ENCODE measurements around the gene PPT1.

The PPT1 gene

DNA sequence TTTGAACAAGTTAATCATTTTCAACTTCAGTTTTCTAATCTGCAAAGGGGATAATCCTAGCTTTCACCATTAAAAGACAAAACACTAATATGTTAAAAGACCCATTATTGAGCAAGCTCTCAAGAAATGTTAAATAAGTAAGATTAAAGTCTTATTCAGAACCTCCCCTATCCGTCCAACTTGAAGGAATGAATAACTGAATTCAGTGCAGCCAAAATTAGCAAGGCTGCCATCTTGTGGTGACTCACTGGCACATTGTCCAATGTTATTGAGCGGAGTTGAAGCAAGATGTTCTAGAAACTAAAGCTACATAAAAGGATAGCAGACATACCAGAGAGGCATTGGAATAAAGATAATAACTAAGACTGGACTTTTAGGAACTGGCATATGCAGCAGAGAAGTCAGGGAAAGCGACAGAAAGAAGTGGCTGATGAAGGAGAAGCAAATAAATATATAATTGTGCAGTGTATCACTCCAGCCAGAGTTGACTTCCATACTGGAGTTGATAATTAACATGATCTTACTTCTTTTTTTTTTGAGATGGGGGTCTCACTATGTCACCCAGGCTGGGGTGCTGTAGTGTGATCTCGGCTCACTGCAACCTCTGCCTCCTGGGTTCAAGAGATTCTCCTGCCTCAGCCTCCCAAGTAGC, 64.7 kb downstream of the PPT1 start:
- in situ Hi-C loops (cut with MboI; ENCODE audit: low sequenced_read_pairs) = no loop called here

DNA sequence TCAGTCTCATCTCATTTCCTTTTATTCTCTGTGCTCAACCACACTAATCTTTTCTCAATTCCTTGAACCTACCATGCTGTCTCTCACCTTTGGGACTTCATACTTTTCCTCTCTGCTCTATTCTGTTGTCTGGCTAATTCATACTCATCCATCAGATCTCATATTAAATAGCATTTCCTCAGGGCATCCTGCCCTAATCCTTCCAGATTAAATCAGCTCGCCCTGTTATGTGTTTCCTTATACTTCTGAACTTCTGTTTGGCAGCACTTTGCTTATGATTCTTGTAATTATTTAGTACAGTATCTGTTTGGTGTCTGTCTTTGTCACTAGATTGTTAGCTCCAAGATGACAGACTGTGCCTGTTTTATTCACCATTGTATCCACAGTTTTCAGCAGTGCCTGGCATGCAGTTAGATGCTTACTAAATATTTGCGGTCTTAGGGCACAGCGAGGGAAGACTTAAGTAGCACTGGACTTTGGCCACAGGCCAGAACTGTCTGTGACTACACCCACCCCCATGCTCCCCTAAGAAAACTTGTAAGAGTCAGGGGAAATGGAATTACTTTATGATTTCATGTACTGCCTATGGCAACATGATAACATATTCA, 66.4 kb downstream of the PPT1 start:
- in situ Hi-C loops (cut with MboI; ENCODE audit: low sequenced_read_pairs) = no loop called here

DNA sequence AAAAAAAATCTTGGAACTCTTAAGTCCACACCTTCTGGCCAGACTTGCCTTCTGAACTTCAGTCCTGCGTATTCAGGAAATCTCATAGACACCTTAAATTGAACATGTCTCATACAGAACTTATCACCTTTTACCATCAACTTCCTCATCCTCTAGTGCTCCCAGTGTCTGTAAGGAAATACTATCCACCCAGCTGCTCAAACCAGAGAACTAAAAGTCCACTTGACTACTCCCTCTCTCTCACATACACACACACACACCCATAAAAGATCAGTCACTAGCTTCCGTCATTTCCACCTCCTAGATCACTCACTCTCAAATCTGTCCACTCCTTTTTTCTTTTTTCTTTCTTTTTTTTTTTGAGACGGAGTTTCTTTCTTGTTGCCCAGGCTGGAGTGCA, 67.4 kb downstream of the PPT1 start:
- in situ Hi-C loops (cut with MboI; ENCODE audit: low sequenced_read_pairs) = no loop called here

DNA sequence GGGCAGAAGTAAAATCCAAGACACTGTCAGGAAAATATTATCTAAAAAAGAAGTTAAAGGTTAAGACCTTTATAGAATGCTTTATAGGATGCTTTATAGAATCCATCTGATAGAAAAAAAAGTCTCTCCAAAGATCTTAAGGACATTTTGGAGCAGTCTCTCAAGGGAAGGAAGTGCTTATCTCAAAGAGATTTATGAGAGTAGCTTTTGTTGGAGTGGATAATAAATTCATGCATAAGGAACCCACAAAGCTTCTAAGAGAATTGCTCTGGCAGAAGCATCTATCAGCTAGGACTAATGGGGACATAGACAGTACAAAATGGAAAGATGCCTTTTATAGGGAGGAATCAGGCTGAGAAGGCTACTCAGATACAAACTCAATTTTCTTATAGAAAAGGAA, 69.4 kb downstream of the PPT1 start:
- in situ Hi-C loops (cut with MboI; ENCODE audit: low sequenced_read_pairs) = no loop called here

DNA sequence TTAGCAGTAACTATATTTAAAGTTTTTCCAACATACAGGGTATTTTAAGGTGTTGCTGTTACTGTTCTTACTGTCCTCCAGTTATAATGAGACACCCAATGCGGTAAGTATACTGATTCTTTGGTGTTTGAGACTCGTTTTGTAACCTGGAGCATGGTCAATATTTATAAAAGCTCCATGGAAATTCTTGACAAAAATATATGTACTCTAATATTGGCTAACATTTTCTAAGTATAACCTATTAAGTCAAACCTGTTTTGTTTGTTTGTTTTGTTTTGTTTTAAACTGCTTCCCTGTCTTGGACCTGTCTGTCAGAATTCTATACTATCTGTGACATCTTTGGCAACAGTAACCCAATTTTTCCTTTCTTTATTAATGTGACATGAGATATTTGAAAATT, 72.4 kb downstream of the PPT1 start:
- in situ Hi-C loops (cut with MboI; ENCODE audit: low sequenced_read_pairs) = no loop called here

DNA sequence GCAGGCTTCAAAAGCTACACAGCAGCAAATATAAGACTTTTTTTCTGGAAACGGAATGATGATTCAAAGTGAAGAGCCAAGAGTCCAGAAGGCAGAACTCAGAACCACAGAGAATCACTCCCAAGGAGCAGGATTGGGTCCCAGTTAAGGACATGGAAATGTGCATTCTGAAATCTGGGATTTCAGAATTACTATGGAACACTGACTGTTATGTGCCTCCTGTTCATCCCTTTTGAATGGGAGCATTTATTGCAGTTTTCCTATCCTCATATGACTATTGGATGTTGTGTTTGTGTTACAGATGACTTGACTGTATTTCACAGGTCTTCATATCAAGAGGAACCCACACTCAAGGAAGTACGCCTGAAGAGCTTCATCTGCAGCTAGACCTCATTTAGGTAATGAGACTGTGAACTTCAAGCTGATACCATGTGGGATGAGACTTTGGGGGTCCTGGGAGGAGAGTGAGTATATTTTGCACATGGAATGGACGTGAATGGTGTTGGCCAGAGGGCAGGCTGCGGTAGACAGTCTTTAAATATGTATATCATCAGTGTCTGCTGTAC, 73.6 kb downstream of the PPT1 start:
- in situ Hi-C loops (cut with MboI; ENCODE audit: low sequenced_read_pairs) = no loop called here
